Measurements from ENCODE around the gene SPRTN.

SPRTN gene

GRCh38 chr1:231386466-231386865, 48.4 kb downstream of the SPRTN start:
- TF ChIP-seq CTCF (IDR thresholded peaks at IDR 0.05; ENCODE audit: borderline replicate concordance, insufficient read depth, low read depth, low read length) = no peak
- no peak overlapping the region for H3K4me3 ChIP-seq (ENCODE audit: low read depth, low read length)

GRCh38 chr1:231387770-231388669, 49.9 kb downstream of the SPRTN start:
- no peak for TF ChIP-seq CTCF (IDR thresholded peaks at IDR 0.05; ENCODE audit: borderline replicate concordance, insufficient read depth, low read depth, low read length)
- no peak overlapping the region for H3K4me3 ChIP-seq (ENCODE audit: low read depth, low read length)

- no peak for TF ChIP-seq CTCF (IDR thresholded peaks at IDR 0.05; ENCODE audit: borderline replicate concordance, insufficient read depth, low read depth, low read length)
- no peak overlapping the region for H3K4me3 ChIP-seq (ENCODE audit: low read depth, low read length)
Observed at GRCh38 chr1:231390071-231390470, 52.0 kb downstream of the SPRTN start.

DNA sequence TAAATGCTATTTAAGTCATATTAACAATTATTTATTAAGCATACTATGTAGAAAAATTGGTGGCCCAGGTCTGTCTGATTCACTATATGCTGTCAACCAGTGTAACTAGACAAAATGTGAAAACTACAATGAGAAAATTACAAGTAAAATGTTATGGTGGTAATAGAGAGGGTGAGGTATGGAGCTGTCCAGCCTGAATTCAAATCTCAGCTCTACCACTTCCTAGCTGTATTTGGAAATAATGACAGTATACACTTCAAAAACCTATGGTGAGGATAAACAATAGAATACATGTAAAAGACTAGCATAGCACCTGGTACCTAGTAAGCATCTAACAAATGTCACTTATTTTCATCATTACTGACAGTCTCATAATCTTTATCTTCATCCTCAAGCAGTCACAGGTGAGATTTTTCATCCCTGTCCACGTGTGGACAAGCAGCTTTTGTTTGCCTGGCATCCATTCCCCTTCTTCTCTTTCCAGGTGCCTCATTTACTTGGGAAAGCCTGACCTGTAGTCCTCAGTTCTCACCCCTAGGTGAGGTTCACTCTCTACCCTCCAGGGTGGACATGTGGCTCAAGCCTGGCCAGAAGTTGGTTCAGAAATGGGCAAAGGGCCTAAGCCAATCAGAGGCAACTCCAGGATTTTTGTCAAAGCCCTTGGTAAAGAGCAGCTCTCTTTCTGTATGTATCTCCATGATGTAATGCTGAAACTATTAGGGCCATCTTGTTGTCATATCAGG, 54.5 kb downstream of the SPRTN start:
- no peak for TF ChIP-seq CTCF (IDR thresholded peaks at IDR 0.05; ENCODE audit: borderline replicate concordance, insufficient read depth, low read depth, low read length)
- H3K4me3 ChIP-seq (ENCODE audit: low read depth, low read length) = no peak overlapping the region

DNA sequence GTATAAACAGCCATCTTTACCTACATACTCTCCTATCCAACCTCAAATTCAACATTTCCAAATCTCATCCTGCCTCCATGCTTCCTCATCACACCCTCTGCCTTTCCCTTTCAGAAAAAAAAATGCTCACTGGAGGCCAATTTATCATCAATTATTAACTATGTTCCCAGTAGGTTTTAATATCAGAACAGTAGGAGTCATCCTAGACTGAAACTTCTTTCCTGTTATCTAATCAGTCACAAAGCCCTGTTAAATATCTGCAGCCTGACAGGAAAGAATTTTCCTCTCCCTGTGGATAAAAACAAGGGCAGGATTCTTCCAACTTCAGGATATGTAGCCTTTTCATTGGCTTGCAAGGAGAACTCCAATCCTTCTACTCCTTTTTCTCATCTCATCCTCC, 55.6 kb downstream of the SPRTN start:
- TF ChIP-seq CTCF (IDR thresholded peaks at IDR 0.05; ENCODE audit: borderline replicate concordance, insufficient read depth, low read depth, low read length) = no peak
- no peak overlapping the region for H3K4me3 ChIP-seq (ENCODE audit: low read depth, low read length)

- no peak for TF ChIP-seq CTCF (IDR thresholded peaks at IDR 0.05; ENCODE audit: borderline replicate concordance, insufficient read depth, low read depth, low read length)
- H3K4me3 ChIP-seq (ENCODE audit: low read depth, low read length) = no peak overlapping the region
Observed at GRCh38 chr1:231395076-231395997, 57.2 kb downstream of the SPRTN start.

Measured in GM12875 (cell line).